GM12878 (cell line): ENCODE results near the gene MYO3B. TPM values are rescaled to one million over a fixed set of nuclear protein-coding genes. Genes with fewer than 3 reads are reported as not detected.

ENCODE experiments used
- CBX3 ChIP-seq: fragments of 200-600 bp; sonication (generic); IDR thresholded peaks from 2 replicates; pipeline ENCODE4 v1.6.1; 2016; ENCODE audit warnings: low read depth, borderline replicate concordance
- CHD1 ChIP-seq: IDR thresholded peaks from 2 replicates; pipeline ENCODE4 v1.6.1; 2012; ENCODE audit warnings: low read depth, low read length, improper control_type of control experiment
- CREM ChIP-seq: IDR thresholded peaks from 2 replicates; pipeline ENCODE4 v1.6.1; 2014; ENCODE audit warnings: antibody characterized with exemption, low read depth
- MTA3 ChIP-seq: IDR thresholded peaks from 2 replicates; pipeline ENCODE4 v1.6.1; 2012; ENCODE audit warnings: low read length, inconsistent platforms, borderline replicate concordance
- NFYB ChIP-seq: IDR thresholded peaks from 2 replicates; pipeline ENCODE4 v1.6.1; 2011; ENCODE audit warnings: low read depth, mild to moderate bottlenecking, low read length, improper control_type of control experiment, moderate library complexity; ENCODE audit not compliant: insufficient read depth
- RUNX3 ChIP-seq: IDR thresholded peaks from 2 replicates; pipeline ENCODE4 v1.6.1; 2012; ENCODE audit warnings: low read length, inconsistent platforms
- TCF3 ChIP-seq: IDR thresholded peaks from 2 replicates; pipeline ENCODE4 v1.6.1; 2012; ENCODE audit warnings: low read depth, mild to moderate bottlenecking, low read length, borderline replicate concordance; ENCODE audit not compliant: insufficient read depth
- YBX1 ChIP-seq: fragments of 450-650 bp; IDR thresholded peaks from 2 replicates; pipeline ENCODE4 v1.6.1; 2016; ENCODE audit warnings: antibody characterized with exemption
- polyA plus RNA-seq, 11 experiments: library from polyadenylated mRNA; depleted of rRNA in 4 of 11; unstranded in 6 of 11; stranded (reverse) in 5 of 11; fragments of >200 nt; fragmentation: Nextera tagmentation in 4 of 11; fragmentation: Illumina TruSeq in 1 of 11; extraction: Ambion mirVana in 4 of 11; extraction: Trizol in 1 of 11; gene quantifications; 1 replicate in 1 of 11; 2 replicates in 10 of 11; pipeline versions ENCODE4 v1.2.1 to v1.2.3, GENCODE V29; 2011 to 2016; ENCODE audit warnings: inconsistent platforms in 2 of 11, missing spikeins in 2 of 11, low read depth in 1 of 11
- total RNA-seq, 4 experiments: library from RNA; depleted of rRNA in 3 of 4; stranded (reverse); fragments of >200 nt in 3 of 4; fragmentation: Illumina TruSeq in 1 of 4; extraction: Trizol in 1 of 4; gene quantifications; 2 replicates each; pipeline versions ENCODE4 v1.2.1 to v1.2.3, GENCODE V29; 2013 to 2021
- TF ChIP-seq, protein P1 (sequence below): fragments of 450-650 bp; IDR thresholded peaks from 2 replicates; pipeline ENCODE4 v1.6.1; 2016; ENCODE audit warnings: mild to moderate bottlenecking, moderate library complexity, borderline replicate concordance
- TF ChIP-seq, protein P2 (sequence below): fragments of 450-650 bp; IDR thresholded peaks from 2 replicates; pipeline ENCODE4 v1.6.1; 2017; ENCODE audit warnings: mild to moderate bottlenecking, low read depth, inconsistent platforms; ENCODE audit not compliant: poor library complexity, severe bottlenecking

Gene MYO3B
- total and polyA plus RNA-seq, 10 of the 15 experiments (the other 5 are each of a cell fraction or from before 2014, with no cell fraction given): 1.1 to 7.1 (median 2.1) TPM

DNA sequence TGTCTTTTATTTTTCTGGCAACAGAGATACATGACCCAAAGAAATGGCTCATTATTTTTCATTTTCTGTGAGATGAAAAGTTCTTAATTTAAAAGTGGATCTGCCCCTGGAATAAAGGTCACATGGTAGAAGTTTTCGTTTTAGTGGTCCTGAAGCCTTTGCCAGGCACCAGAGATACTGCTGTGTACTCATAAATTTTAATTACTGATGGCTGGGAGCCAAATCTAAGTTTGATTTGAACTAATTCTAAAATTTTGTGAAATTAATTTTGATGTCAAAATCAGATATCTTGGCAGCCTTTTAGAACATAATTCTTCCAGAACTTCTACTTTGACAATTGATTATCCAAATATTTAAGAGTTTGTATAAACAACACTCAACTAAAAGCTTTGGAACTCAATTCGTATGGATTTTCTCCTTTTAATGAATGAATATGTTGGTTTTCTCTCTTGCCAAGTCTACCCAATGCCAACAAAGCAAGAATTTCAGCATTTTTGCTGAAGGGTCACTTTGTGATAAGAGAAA is 408.7 kb downstream of the MYO3B start (continued):
- no peak for TF ChIP-seq MTA3
- no peak for TF ChIP-seq NFYB
- TF ChIP-seq RUNX3: no peak
- TF ChIP-seq CREM: no peak
- no peak for TF ChIP-seq CBX3
- TF ChIP-seq, protein P1, sequence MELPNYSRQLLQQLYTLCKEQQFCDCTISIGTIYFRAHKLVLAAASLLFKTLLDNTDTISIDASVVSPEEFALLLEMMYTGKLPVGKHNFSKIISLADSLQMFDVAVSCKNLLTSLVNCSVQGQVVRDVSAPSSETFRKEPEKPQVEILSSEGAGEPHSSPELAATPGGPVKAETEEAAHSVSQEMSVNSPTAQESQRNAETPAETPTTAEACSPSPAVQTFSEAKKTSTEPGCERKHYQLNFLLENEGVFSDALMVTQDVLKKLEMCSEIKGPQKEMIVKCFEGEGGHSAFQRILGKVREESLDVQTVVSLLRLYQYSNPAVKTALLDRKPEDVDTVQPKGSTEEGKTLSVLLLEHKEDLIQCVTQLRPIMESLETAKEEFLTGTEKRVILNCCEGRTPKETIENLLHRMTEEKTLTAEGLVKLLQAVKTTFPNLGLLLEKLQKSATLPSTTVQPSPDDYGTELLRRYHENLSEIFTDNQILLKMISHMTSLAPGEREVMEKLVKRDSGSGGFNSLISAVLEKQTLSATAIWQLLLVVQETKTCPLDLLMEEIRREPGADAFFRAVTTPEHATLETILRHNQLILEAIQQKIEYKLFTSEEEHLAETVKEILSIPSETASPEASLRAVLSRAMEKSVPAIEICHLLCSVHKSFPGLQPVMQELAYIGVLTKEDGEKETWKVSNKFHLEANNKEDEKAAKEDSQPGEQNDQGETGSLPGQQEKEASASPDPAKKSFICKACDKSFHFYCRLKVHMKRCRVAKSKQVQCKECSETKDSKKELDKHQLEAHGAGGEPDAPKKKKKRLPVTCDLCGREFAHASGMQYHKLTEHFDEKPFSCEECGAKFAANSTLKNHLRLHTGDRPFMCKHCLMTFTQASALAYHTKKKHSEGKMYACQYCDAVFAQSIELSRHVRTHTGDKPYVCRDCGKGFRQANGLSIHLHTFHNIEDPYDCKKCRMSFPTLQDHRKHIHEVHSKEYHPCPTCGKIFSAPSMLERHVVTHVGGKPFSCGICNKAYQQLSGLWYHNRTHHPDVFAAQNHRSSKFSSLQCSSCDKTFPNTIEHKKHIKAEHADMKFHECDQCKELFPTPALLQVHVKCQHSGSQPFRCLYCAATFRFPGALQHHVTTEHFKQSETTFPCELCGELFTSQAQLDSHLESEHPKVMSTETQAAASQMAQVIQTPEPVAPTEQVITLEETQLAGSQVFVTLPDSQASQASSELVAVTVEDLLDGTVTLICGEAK: no peak
- no peak for TF ChIP-seq TCF3
- TF ChIP-seq, protein P2, sequence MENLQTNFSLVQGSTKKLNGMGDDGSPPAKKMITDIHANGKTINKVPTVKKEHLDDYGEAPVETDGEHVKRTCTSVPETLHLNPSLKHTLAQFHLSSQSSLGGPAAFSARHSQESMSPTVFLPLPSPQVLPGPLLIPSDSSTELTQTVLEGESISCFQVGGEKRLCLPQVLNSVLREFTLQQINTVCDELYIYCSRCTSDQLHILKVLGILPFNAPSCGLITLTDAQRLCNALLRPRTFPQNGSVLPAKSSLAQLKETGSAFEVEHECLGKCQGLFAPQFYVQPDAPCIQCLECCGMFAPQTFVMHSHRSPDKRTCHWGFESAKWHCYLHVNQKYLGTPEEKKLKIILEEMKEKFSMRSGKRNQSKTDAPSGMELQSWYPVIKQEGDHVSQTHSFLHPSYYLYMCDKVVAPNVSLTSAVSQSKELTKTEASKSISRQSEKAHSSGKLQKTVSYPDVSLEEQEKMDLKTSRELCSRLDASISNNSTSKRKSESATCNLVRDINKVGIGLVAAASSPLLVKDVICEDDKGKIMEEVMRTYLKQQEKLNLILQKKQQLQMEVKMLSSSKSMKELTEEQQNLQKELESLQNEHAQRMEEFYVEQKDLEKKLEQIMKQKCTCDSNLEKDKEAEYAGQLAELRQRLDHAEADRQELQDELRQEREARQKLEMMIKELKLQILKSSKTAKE: no peak
- TF ChIP-seq CHD1: no peak
- TF ChIP-seq YBX1: no peak
